Measurements from ENCODE around the gene GATD1.

GATD1 gene

GRCh38 chr11:776561-777287 lies 563 bp downstream of the GATD1 start:
- TF ChIP-seq CTCF (IDR thresholded peaks at IDR 0.05; ENCODE audit: insufficient read depth, low read depth, low read length, missing control alignments): no peak
- DNase-seq (ENCODE audit: low read depth): peak; percentile 47
- peak overlapping the region; percentile 92 for H3K4me3 ChIP-seq (ENCODE audit: low read depth, low read length)

- DNase-seq (ENCODE audit: low read depth): no peak
- H3K4me3 ChIP-seq (ENCODE audit: low read depth, low read length): peak overlapping the region; percentile 92
- no peak for TF ChIP-seq CTCF (IDR thresholded peaks at IDR 0.05; ENCODE audit: insufficient read depth, low read depth, low read length, missing control alignments)
Observed at GRCh38 chr11:776263-776560, 1.1 kb downstream of the GATD1 start.

- no peak for DNase-seq (ENCODE audit: low read depth)
Observed at GRCh38 chr11:774873-775592, 2.3 kb downstream of the GATD1 start.

GRCh38 chr11:773830-774229 lies 3.5 kb downstream of the GATD1 start:
- no peak for TF ChIP-seq CTCF (IDR thresholded peaks at IDR 0.05; ENCODE audit: insufficient read depth, low read depth, low read length, missing control alignments)
- H3K4me3 ChIP-seq (ENCODE audit: low read depth, low read length): no peak overlapping the region
- DNase-seq (ENCODE audit: low read depth): no peak

More at GRCh38 chr11:774873-775592, 2.3 kb downstream of the GATD1 start:
- H3K4me3 ChIP-seq (ENCODE audit: low read depth, low read length): no peak overlapping the region
- TF ChIP-seq CTCF (IDR thresholded peaks at IDR 0.05; ENCODE audit: insufficient read depth, low read depth, low read length, missing control alignments): no peak

GRCh38 chr11:773425-773824 lies 3.9 kb downstream of the GATD1 start:
- no peak for TF ChIP-seq CTCF (IDR thresholded peaks at IDR 0.05; ENCODE audit: insufficient read depth, low read depth, low read length, missing control alignments)
- no peak overlapping the region for H3K4me3 ChIP-seq (ENCODE audit: low read depth, low read length)
- no peak for DNase-seq (ENCODE audit: low read depth)

GRCh38 chr11:772429-773390 lies 4.6 kb downstream of the GATD1 start:
- H3K4me3 ChIP-seq (ENCODE audit: low read depth, low read length): no peak overlapping the region
- no peak for DNase-seq (ENCODE audit: low read depth)
- no peak for TF ChIP-seq CTCF (IDR thresholded peaks at IDR 0.05; ENCODE audit: insufficient read depth, low read depth, low read length, missing control alignments)
